NCI-H187 (cell line): ENCODE measurements around the gene NOBOX.
"Not testable (repeated sequence)": the region's sequence is repeated elsewhere in the genome, so short reads cannot be mapped to it uniquely, and the experiment has no call there.

Source experiments
- DNase-seq, 2 experiments: peaks; one replicate each; lab custom pipeline; 2025; lab: John Stamatoyannopoulos, UW

NOBOX gene

DNA sequence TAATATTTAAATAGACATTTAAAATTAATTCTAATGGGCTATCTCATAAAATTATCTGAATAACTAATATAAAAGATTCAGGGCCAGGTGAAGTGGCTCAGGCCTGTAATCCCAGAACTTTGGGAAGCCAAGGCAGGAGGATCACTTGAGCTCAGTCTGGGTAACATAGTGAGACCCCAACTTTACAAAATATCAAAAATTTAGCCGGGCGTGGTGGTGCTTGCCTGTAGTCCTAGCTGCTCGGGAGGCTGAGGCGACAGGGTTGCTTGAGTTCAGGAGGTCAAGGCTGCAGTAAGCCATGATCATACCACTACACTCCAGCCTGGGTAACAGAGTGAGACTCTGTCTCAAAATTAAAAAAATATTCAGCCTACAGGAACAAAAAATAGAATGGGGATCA lies 12.5 kb downstream of the NOBOX start:
- no peak for DNase-seq

DNA sequence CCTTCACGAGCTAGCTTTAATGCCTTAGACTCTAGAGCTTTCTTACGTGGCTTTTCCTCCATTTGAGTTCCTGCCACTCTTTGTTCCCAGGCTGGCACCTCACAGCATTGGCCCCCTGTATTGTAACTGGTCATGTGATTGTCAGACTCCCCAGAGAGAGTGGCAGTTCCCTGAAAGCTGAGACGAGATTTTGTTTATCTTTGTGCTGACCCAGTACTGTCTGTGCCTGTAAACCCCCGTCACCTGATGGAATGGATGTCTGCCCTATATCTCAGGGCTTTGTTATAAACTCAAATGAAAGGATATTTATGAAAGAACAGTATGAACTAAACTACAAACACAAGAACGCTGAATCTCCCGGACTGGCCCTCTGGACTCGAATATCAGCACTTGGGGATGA lies 13.0 kb downstream of the NOBOX start:
- no peak for DNase-seq

DNA sequence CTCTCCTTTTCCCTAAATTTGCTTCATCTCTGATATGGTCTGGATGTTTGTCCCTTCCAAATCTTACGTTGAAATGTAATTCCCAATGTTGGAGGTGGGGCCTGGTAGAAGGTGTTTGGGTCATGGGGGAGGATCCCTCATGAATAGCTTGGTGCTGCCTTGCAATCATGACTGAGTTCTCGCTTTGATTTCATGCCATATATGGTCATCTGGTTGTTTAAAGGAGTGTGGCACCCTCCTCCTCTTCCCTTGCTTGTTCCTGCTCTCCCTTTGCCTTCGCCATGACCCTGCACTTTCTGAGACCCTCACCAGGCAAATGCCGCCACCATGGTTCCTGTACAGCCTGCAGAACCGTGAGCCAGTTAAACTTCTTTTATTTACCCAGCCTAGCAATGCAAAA lies 14.5 kb downstream of the NOBOX start:
- no peak for DNase-seq

DNA sequence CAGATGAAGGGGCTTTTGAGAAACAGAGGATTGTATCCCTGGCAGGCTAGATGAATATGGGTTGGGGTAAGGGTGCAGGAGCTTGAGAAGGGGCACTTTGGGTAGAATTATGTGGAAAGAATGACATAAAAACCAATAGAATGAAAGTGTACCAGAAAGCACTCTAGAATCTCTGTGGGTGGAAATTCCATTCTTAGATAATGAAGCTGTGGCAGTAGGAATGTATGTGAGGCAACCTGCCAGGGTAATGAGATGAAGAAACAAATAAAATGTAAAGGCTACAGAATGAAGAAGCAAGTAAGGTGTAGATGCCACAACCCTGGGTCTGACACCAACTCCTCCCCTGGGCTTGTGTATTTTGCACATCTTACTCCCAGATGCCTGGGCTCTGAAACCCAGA lies 16.8 kb downstream of the NOBOX start:
- no peak for DNase-seq

DNA sequence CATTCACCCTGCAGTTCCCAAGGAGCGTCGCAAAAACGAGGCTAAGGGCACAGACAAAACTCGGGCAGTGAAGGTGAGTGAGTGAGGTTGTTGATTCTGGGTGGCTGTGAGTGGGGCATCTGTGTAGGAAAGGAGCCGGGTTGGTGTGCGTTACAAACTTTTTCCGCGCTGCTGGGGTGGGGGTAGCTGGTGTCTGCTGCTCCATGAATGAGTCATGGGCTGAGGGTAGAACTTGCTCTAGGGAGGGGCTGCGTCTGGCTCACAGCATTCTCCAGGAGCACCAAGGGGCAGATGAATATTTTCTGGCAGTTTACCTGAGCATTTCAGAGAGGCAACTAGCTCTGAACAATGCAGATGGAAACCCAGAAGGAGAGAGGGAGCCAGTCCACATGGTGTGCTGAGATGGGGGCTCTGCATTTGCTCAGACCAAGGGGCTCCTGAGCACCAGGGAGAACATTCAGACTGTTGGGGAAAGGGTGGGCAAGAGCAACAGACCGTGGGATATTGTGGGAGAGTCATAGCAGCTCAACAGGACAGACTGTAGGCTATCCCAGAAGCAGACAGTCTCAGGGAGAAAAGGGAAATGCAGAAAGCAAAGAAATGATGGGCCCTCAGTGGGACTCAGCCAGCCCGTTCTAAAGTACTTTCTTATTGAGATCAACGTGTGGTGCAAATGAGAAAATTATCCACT lies 18.8 kb downstream of the NOBOX start:
- no peak for DNase-seq

DNA sequence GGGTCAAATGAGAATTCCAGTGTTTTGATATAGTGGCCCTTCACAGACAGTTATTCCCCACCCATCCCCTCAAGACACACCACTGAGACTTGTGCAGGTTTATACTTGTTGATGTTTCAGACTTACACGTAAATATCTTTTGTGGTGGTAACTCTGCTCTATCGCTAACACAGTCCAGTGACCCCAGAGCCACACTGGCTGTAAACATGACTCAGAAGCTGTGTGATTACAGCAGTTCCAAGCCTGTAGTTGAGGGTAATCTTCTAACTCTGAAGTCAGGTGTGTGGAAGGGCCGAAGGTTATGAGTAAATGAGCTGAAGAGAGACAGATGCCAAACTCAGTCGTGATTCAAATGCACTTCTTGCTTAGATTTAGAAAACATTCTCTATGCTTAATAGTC lies 19.4 kb downstream of the NOBOX start:
- DNase-seq = no peak

DNA sequence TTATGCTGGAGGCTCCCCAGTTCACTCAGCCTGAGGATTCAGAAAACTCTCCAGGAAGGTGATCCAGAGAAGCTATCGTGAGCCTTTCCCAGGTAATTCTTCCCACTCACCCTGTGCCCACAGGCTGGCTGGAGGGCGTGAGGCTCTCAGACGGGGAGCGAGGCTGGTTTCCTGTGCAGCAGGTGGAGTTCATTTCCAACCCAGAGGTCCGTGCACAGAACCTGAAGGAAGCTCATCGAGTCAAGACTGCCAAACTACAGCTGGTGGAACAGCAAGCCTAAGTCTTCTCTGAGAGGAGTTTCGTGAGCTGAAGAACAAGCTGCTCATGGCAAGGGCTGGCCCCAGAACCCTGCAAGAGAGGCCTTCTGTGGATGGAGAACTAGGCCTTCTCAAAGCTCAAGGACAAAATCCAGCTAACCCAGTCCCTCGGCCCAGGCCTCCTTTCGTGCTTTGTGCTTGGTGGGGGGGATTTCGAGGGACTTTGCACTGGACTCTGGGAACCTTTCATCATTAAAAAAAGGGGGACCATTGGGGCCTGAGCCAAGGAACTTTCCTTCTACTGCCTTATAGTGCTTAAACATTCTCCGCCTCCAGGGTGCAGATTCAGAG lies 23.6 kb downstream of the NOBOX start:
- DNase-seq = no peak

DNA sequence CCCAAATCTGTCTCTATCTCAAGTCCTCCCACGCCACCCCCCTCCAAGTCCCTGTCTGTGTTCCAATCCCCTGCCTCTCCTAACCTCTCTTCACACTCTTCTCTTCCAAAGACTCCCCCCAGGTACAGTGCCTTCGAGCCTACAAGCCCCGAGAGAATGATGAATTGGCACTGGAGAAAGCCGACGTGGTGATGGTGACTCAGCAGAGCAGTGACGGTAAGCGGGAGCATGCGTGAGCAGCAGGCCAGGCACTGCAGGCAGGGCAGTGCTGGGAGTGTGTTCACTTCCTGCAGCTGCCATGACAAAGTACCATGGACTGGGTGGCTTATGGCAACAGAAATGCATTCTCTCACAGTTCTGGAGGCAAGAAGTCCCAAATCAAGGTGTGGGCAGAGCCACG lies 24.8 kb downstream of the NOBOX start:
- DNase-seq = no peak

DNA sequence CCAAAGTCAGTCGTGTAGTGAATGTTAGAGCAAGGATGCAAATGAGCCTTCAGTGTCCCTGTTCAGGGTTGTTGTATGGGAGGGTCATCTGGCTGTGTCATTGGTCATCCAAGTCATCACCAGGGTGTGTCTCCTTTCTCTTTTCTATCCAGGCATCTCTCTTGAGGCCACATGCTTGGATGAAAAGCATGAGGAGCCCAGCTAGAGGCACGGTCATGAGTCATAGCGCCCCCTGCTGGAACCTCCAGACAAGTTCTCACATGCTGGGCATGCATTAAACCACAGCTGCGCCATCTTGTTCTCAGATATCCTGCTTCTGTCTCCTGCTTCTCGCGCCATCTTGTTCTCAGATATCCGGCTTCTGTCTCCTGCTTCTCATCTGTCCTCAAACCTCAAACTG lies 34.3 kb downstream of the NOBOX start:
- DNase-seq = not testable (repeated sequence)

DNA sequence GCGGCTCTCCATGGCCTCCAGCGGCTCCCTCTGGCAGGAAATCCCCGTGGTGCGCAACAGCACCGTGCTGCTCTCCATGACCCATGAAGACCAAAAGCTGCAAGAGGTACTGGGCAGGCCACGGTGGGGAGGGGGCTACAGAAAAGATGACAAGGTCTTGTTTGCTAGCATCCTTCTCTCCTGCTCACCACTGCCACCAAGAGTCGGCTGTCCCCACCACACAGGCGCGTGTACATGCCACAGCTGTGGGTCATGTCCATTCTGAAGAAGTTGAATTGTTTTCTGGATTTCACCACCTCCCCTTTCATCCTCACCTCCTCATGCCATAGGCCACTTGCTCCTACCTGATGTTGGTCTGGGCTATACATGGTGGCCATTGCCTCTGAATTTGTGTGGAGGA lies 36.2 kb downstream of the NOBOX start:
- DNase-seq = not testable (repeated sequence)

DNA sequence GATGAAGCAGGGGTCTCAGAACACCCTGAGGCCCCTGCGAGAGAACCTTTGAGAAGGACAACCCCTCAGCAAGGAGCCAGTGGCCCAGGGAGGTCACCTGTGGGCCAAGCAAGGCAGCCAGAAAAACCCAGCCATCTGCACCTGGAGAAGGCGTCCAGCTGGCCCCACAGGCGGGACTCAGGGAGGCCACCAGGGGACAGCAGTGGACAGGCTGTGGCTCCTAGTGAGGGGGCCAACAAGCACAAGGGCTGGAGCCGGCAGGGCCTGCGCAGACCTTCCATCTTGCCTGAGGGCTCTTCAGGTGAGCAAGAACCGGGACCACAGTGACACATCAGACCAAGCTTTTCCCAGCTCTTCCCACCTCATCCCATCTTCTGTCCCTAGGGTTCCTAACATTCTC lies 38.0 kb downstream of the NOBOX start:
- not testable (repeated sequence) for DNase-seq

DNA sequence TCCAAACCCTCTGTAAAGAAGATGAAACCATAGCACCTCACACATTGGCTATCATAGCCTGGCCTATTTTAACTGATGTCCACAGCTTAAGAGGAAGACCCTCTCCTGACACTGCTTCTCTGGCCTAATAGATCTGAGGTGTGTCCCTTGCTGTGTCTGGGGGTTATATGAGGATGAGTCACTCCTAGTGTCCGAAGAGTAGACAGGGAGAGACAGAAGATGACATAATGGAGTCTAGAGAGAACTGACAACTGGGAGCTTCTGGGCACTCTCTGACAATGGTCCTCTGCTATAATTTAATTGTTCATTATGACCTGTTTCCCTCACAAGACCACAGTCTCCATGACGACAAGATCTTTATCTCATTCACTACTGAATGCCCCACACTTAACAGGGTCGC lies 41.4 kb downstream of the NOBOX start:
- DNase-seq = not testable (repeated sequence)

GRCh38 chr7:144356860-144357259 lies 46.6 kb downstream of the NOBOX start:
- DNase-seq = not testable (repeated sequence)

GRCh38 chr7:144356185-144356584 lies 47.3 kb downstream of the NOBOX start:
- not testable (repeated sequence) for DNase-seq

- not testable (repeated sequence) for DNase-seq
Observed at GRCh38 chr7:144355176-144355822, 48.2 kb downstream of the NOBOX start, which contains the start of gene ARHGEF5. ARHGEF5 (plus strand) TSS chr7:144355402; CDS start chr7:144362670, 7,268 bp downstream.

- DNase-seq = not testable (repeated sequence)
Observed at GRCh38 chr7:144351667-144352066, 51.8 kb downstream of the NOBOX start.

DNA sequence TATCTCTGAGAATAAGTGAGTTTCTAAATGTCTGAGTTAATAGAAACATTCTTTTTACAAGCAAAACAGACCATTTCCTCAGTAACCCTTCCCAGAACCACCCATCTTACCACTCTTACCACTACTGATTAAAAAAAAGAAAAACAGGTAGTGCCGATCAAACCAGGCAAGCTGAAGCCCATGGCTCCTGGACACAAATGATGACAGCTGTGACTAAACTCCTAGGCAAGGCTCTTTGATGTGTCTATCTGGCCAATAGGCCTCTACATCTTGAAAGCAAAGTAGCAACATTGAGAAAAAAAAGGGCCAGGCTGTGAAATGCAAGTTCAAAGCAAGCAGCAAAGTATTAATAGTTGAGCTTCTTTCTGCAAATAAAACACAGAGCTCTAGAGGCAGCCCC lies 54.9 kb downstream of the NOBOX start:
- DNase-seq = not testable (repeated sequence)
